Smooth muscle cell (in vitro differentiated cells): Measurements from ENCODE around the gene IFNE. TPM values are rescaled to one million over a fixed set of nuclear protein-coding genes. Genes with fewer than 3 reads are reported as not detected.

Experiments
- DNase-seq: peaks from one replicate; lab custom pipeline; 2025; ENCODE audit not compliant: unreplicated experiment; lab: John Stamatoyannopoulos, UW
- H2AFZ ChIP-seq: fragments of 200-600 bp; sonication (generic); 2 replicates; pipeline ENCODE4 v1.6.0; 2016; ENCODE audit warnings: antibody characterized with exemption, low read depth, mild to moderate bottlenecking
- H3F3A ChIP-seq: fragments of 200-600 bp; sonication (generic); 2 replicates; pipeline ENCODE4 v1.6.0; 2017; ENCODE audit warnings: antibody characterized with exemption, low read depth
- H3K27ac ChIP-seq: fragments of 200-600 bp; sonication (generic); 2 replicates; pipeline ENCODE4 v1.5.1; 2016; ENCODE audit warnings: low read depth, mild to moderate bottlenecking
- H3K27me3 ChIP-seq: fragments of 200-600 bp; sonication (generic); 2 replicates; pipeline ENCODE4 v1.6.1; 2016; ENCODE audit warnings: low read depth, mild to moderate bottlenecking
- H3K36me3 ChIP-seq: fragments of 200-600 bp; sonication (generic); 2 replicates; pipeline ENCODE4 v1.5.1; 2016; ENCODE audit warnings: low read depth
- H3K4me1 ChIP-seq: fragments of 200-600 bp; sonication (generic); 2 replicates; pipeline ENCODE4 v1.5.1; 2016; ENCODE audit warnings: low read depth
- H3K4me2 ChIP-seq: fragments of 200-600 bp; sonication (generic); 2 replicates; pipeline ENCODE4 v1.6.0; 2016; ENCODE audit warnings: mild to moderate bottlenecking
- H3K4me3 ChIP-seq: fragments of 200-600 bp; sonication (generic); 2 replicates; pipeline ENCODE4 v1.5.1; 2016; ENCODE audit warnings: mild to moderate bottlenecking
- H3K79me2 ChIP-seq: fragments of 200-600 bp; sonication (generic); 2 replicates; pipeline ENCODE4 v1.6.0; 2016; ENCODE audit warnings: low read depth, mild to moderate bottlenecking
- H3K9ac ChIP-seq: fragments of 200-600 bp; sonication (generic); 2 replicates; pipeline ENCODE4 v1.6.0; 2016; ENCODE audit warnings: low read depth
- H3K9me3 ChIP-seq: fragments of 200-600 bp; sonication (generic); replicated peaks from 2 replicates; pipeline ENCODE4 v1.5.1; 2016; ENCODE audit warnings: low read depth
- H4K20me1 ChIP-seq: fragments of 200-600 bp; sonication (generic); 2 replicates; pipeline ENCODE4 v1.6.0; 2016; ENCODE audit warnings: low read depth
- WGBS: methylation state at CpG from one replicate; pipeline ENCODE4 v1.1.7; 2016; ENCODE audit warnings: low lambda C conversion rate; 5-methylcytosine and 5-hydroxymethylcytosine counted together
- polyA plus RNA-seq: library from polyadenylated mRNA; unstranded; fragments of >200 nt; fragmentation: Nextera tagmentation; extraction: Ambion mirVana; gene quantifications from 2 replicates; pipeline ENCODE4 v1.2.1, GENCODE V29; 2016
- total RNA-seq: library from RNA; depleted of rRNA; stranded (reverse); fragments of >200 nt; gene quantifications from 2 replicates; pipeline ENCODE4 v1.2.3, GENCODE V29; 2014
- TF ChIP-seq, protein P1 (sequence below): fragments of 200-600 bp; sonication (generic); IDR thresholded peaks from 2 replicates; pipeline ENCODE4 v1.5.1; 2017; ENCODE audit warnings: borderline replicate concordance, mild to moderate bottlenecking, antibody characterized with exemption; ENCODE audit not compliant: insufficient read depth, poor library complexity, severe bottlenecking

IFNE gene
- total and polyA plus RNA-seq, 2 experiments from 2014 or later: 1.2 TPM; not detected in 1

DNA sequence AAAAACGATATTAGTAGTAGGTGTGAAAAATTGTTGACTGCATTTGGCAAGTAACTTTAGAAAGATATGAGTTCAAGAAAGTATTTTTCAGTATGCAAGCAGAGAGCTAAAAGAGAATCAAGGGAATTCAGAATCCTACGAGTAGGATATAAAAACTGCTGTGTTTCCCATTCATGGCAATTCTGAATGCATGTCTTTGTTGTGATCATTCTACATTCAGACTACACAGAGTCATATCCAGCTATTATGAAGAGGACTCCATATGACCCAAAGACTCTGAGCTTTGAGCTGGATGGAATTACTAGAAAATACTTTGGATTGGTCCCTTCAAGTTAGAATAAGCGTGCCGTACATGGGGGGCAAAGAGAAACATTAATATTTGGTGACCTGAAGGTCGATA, 12.0 kb downstream of the IFNE start:
- Histone ChIP-seq H3F3A (no peaks in the 10 kb centered on the region), H3K79me2 (no peaks in the 10 kb centered on the region), H2AFZ (no peak overlapping the region), H3K9ac (no peak overlapping the region), H3K9me3 (no peaks in the 10 kb centered on the region), H3K4me3 (no peak overlapping the region), H3K27me3 (no peaks in the 10 kb centered on the region), H4K20me1 (no peaks in the 10 kb centered on the region), H3K27ac (no peak overlapping the region), H3K4me2 (no peak overlapping the region), H3K36me3 (no peaks in the 10 kb centered on the region), H3K4me1 (no peaks in the 10 kb centered on the region)
- TF ChIP-seq, protein P1, sequence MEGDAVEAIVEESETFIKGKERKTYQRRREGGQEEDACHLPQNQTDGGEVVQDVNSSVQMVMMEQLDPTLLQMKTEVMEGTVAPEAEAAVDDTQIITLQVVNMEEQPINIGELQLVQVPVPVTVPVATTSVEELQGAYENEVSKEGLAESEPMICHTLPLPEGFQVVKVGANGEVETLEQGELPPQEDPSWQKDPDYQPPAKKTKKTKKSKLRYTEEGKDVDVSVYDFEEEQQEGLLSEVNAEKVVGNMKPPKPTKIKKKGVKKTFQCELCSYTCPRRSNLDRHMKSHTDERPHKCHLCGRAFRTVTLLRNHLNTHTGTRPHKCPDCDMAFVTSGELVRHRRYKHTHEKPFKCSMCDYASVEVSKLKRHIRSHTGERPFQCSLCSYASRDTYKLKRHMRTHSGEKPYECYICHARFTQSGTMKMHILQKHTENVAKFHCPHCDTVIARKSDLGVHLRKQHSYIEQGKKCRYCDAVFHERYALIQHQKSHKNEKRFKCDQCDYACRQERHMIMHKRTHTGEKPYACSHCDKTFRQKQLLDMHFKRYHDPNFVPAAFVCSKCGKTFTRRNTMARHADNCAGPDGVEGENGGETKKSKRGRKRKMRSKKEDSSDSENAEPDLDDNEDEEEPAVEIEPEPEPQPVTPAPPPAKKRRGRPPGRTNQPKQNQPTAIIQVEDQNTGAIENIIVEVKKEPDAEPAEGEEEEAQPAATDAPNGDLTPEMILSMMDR: no peak
- no peak for DNase-seq
- 97% methylated on average over 5 of the region's 5 CpGs for WGBS

GRCh38 chr9:21465859-21466518, 16.1 kb downstream of the IFNE start:
- no peak overlapping the region for H3K4me3 ChIP-seq
- DNase-seq: no peak
- H3K27ac ChIP-seq: no peak overlapping the region
- no peak overlapping the region for H2AFZ ChIP-seq
- no peaks in the 10 kb centered on the region for H3K4me1 ChIP-seq
- no peaks in the 10 kb centered on the region for H4K20me1 ChIP-seq
- H3K9me3 ChIP-seq: no peaks in the 10 kb centered on the region
- TF ChIP-seq, protein P1: peak; percentile 69
- no peak overlapping the region for H3K9ac ChIP-seq
- H3F3A ChIP-seq: no peaks in the 10 kb centered on the region
- peaks cover 4% of the 10 kb centered on the region for H3K36me3 ChIP-seq
- H3K79me2 ChIP-seq: no peaks in the 10 kb centered on the region
- H3K4me2 ChIP-seq: no peak overlapping the region
- no peaks in the 10 kb centered on the region for H3K27me3 ChIP-seq

GRCh38 chr9:21465138-21465537, 17.0 kb downstream of the IFNE start:
- Histone ChIP-seq H3K27ac (no peak overlapping the region), H3K36me3 (peaks cover 4% of the 10 kb centered on the region), H2AFZ (no peak overlapping the region), H3K79me2 (no peaks in the 10 kb centered on the region), H3K27me3 (no peaks in the 10 kb centered on the region), H3K9me3 (no peaks in the 10 kb centered on the region), H3F3A (no peaks in the 10 kb centered on the region), H4K20me1 (no peaks in the 10 kb centered on the region), H3K4me2 (no peak overlapping the region), H3K9ac (no peak overlapping the region), H3K4me1 (no peaks in the 10 kb centered on the region), H3K4me3 (no peak overlapping the region)
- no peak for DNase-seq
- TF ChIP-seq, protein P1: no peak
- WGBS: 95% methylated on average over 5 of the region's 5 CpGs

- Histone ChIP-seq H3K9ac (no peak overlapping the region), H3K79me2 (no peaks in the 10 kb centered on the region), H4K20me1 (no peaks in the 10 kb centered on the region), H2AFZ (no peak overlapping the region), H3K4me2 (no peak overlapping the region), H3K27ac (no peak overlapping the region), H3K4me3 (no peak overlapping the region), H3K4me1 (no peaks in the 10 kb centered on the region), H3K9me3 (no peaks in the 10 kb centered on the region), H3K27me3 (no peaks in the 10 kb centered on the region), H3F3A (no peaks in the 10 kb centered on the region), H3K36me3 (peaks cover 4% of the 10 kb centered on the region)
- TF ChIP-seq, protein P1: no peak
- WGBS: 100% methylated on average over 1 of the region's 1 CpG
- no peak for DNase-seq
Observed at GRCh38 chr9:21461377-21461776, 20.7 kb downstream of the IFNE start.
